K562 (cell line): ENCODE measurements around the gene SLCO2B1. TPM values are rescaled to one million over a fixed set of nuclear protein-coding genes. Genes with fewer than 3 reads are reported as not detected.

Experiments
- ATF1 ChIP-seq, 2 experiments: fragments of 450-650 bp in 1 of 2; IDR thresholded peaks; 2 replicates each; pipeline ENCODE4 v1.6.1; 2016; ENCODE audit warnings: missing compliant biosample characterization in 1 of 2, missing genetic modification characterization in 1 of 2
- ATF3 ChIP-seq, 2 experiments: fragments of 450-650 bp in 1 of 2; sonication (generic) in 1 of 2; formaldehyde crosslinking in 1 of 2; IDR thresholded peaks in 1 of 2; conservative IDR thresholded peaks in 1 of 2; 2 replicates each; pipeline versions ENCODE4 v1.6.1 to v1.8.1; 2016 to 2023; ENCODE audit warnings: mild to moderate bottlenecking in 2 of 2, moderate library complexity in 2 of 2, inconsistent platforms in 1 of 2, missing genetic modification reagents in 1 of 2
- CREBBP ChIP-seq: IDR thresholded peaks from one replicate; pipeline ENCODE4 v1.6.1; 2012; ENCODE audit warnings: low read depth, mild to moderate bottlenecking, control low read depth, inconsistent platforms, low read length
- DIDO1 ChIP-seq: fragments of 450-650 bp; IDR thresholded peaks from 2 replicates; pipeline ENCODE4 v1.6.1; 2016; ENCODE audit warnings: low read depth, missing biosample characterization, missing genetic modification characterization
- DNMT1 ChIP-seq: fragments of 450-650 bp; IDR thresholded peaks from 2 replicates; pipeline ENCODE4 v1.6.1; 2016; ENCODE audit warnings: antibody characterized with exemption, mild to moderate bottlenecking
- E4F1 ChIP-seq: fragments of 250-450 bp; sonication (Bioruptor Pico); IDR thresholded peaks from 2 replicates; pipeline ENCODE4 v1.5.0; 2021; ENCODE audit warnings: mild to moderate bottlenecking, borderline replicate concordance
- ID3 ChIP-seq, 2 experiments: fragments of 250-450 bp in 1 of 2; fragments of 450-650 bp in 1 of 2; sonication (Bioruptor Pico) in 1 of 2; IDR thresholded peaks; 2 replicates each; pipeline versions ENCODE4 v1.6.1 to v1.8.0; 2016 to 2021; ENCODE audit warnings: mild to moderate bottlenecking in 2 of 2, moderate library complexity in 2 of 2, missing compliant biosample characterization in 1 of 2, missing genetic modification characterization in 1 of 2
- KDM4B ChIP-seq, 2 experiments: fragments of 450-650 bp in 1 of 2; sonication (generic) in 1 of 2; IDR thresholded peaks; 2 replicates each; pipeline ENCODE4 v1.6.1; 2016 to 2017; ENCODE audit warnings: borderline replicate concordance in 2 of 2, antibody characterized with exemption in 1 of 2, low read depth in 1 of 2, mild to moderate bottlenecking in 1 of 2
- KLF10 ChIP-seq: fragments of 250-450 bp; sonication (Bioruptor Pico); IDR thresholded peaks from 2 replicates; pipeline ENCODE4 v1.6.1; 2021; ENCODE audit warnings: matching md5 sums
- MEIS2 ChIP-seq: fragments of 450-650 bp; IDR thresholded peaks from 2 replicates; pipeline ENCODE4 v1.6.1; 2014; ENCODE audit warnings: mild to moderate bottlenecking; ENCODE audit not compliant: partially characterized antibody
- NCOA1 ChIP-seq: fragments of 450-650 bp; IDR thresholded peaks from 2 replicates; pipeline ENCODE4 v1.6.1; 2016; ENCODE audit warnings: low read depth
- NCOA4 ChIP-seq: fragments of 450-650 bp; IDR thresholded peaks from 2 replicates; pipeline ENCODE4 v1.6.1; 2018; ENCODE audit warnings: mild to moderate bottlenecking; ENCODE audit not compliant: partially characterized antibody
- NR2F6 ChIP-seq: fragments of 450-650 bp; formaldehyde crosslinking; IDR thresholded peaks from 2 replicates; pipeline ENCODE4 v1.4.0; 2020; ENCODE audit warnings: mild to moderate bottlenecking
- SMAD3 ChIP-seq: fragments of 450-650 bp; formaldehyde crosslinking; conservative IDR thresholded peaks from 2 replicates; pipeline ENCODE4 v1.4.0; 2020; ENCODE audit warnings: mild to moderate bottlenecking
- SMARCA4 ChIP-seq: fragments of 450-650 bp; IDR thresholded peaks from 2 replicates; pipeline ENCODE4 v1.6.1; 2016
- STAT5A ChIP-seq: IDR thresholded peaks from 2 replicates; pipeline ENCODE4 v1.6.1; 2012; ENCODE audit warnings: low read length, inconsistent platforms, borderline replicate concordance
- ZNF140 ChIP-seq: fragments of 250-450 bp; sonication (Bioruptor Pico); IDR thresholded peaks from 2 replicates; pipeline ENCODE4 v1.8.0; 2021; ENCODE audit warnings: moderate library complexity, mild to moderate bottlenecking, inconsistent platforms
- ZNF316 ChIP-seq: fragments of 450-650 bp; IDR thresholded peaks from 2 replicates; pipeline ENCODE4 v1.6.1; 2016
- ZNF347 ChIP-seq: fragments of 450-650 bp; formaldehyde crosslinking; IDR thresholded peaks from 2 replicates; pipeline ENCODE4 v1.4.0; 2020; ENCODE audit warnings: low read depth, mild to moderate bottlenecking, moderate library complexity
- ZNF57 ChIP-seq: fragments of 450-650 bp; formaldehyde crosslinking; IDR thresholded peaks from 2 replicates; pipeline ENCODE4 v1.4.0; 2020; ENCODE audit warnings: mild to moderate bottlenecking, moderate library complexity
- polyA plus RNA-seq, 8 experiments: library from polyadenylated mRNA; depleted of rRNA in 4 of 8; stranded (reverse) in 5 of 8; unstranded in 3 of 8; fragments of >200 nt; fragmentation: Nextera tagmentation in 2 of 8; fragmentation: Illumina TruSeq in 1 of 8; extraction: Ambion mirVana in 2 of 8; extraction: Trizol in 1 of 8; gene quantifications; 2 replicates each; pipeline versions ENCODE4 v1.2.1 to v1.2.3, GENCODE V29; 2011 to 2014; ENCODE audit warnings: inconsistent platforms in 1 of 8, missing spikeins in 1 of 8
- total RNA-seq, 7 experiments: library from RNA; depleted of rRNA in 6 of 7; stranded (reverse); fragments of >200 nt in 6 of 7; fragmentation: Illumina TruSeq in 2 of 7; extraction: Trizol in 2 of 7; gene quantifications; 2 replicates each; pipeline versions ENCODE4 v1.2.1 to v1.2.3, GENCODE V29; 2011 to 2021; ENCODE audit warnings: low replicate concordance in 1 of 7

The SLCO2B1 gene
- total and polyA plus RNA-seq, 9 of the 15 experiments (the other 6 are each of a cell fraction or from before 2014, with no cell fraction given) = 0.70 to 14.7 (median 7.6) TPM

- TF ChIP-seq ATF3 (IDR thresholded peaks at IDR 0.05) (no peak), ATF3 (CRISPR knock-in tag; conservative IDR thresholded peaks at IDR 0.05) (no peak), KDM4B (IDR thresholded peaks at IDR 0.05; ENCODE audit: borderline replicate concordance in 2 of 2, low read depth in 1 of 2) (no peak), DNMT1 (no peak), ATF1 (CRISPR knock-in tag; IDR thresholded peaks at IDR 0.05) (no peak), ATF1 (tag; IDR thresholded peaks at IDR 0.05) (0 out of 2 replicates have a peak, but pooled peaks have one; percentile 12), STAT5A (no peak), SMARCA4 (0 out of 2 replicates have a peak, but pooled peaks have one; percentile 27), DIDO1 (tag) (no peak), MEIS2 (peak; percentile 10), NCOA4 (no peak), SMAD3 (CRISPR knock-in tag) (no peak), E4F1 (CRISPR knock-in tag) (no peak), ZNF316 (peak; percentile 82), CREBBP (no peak), ZNF57 (CRISPR knock-in tag) (no peak), ZNF347 (CRISPR knock-in tag) (no peak), ZNF140 (no peak), NCOA1 (no peak), NR2F6 (CRISPR knock-in tag) (no peak), KLF10 (CRISPR knock-in tag) (no peak), ID3 (CRISPR knock-in tag; IDR thresholded peaks at IDR 0.05) (no peak), ID3 (tag; IDR thresholded peaks at IDR 0.05) (no peak)
These were observed 4.9 kb downstream of the SLCO2B1 start (continued) for GRCh38 chr11:75155570-75156422.
